ENCODE results near the gene ZNF628. TPM values are rescaled to one million over a fixed set of nuclear protein-coding genes. Genes with fewer than 3 reads are reported as not detected.

Gene ZNF628
- polyA plus RNA-seq, 1 experiment: 0.12 TPM

DNA sequence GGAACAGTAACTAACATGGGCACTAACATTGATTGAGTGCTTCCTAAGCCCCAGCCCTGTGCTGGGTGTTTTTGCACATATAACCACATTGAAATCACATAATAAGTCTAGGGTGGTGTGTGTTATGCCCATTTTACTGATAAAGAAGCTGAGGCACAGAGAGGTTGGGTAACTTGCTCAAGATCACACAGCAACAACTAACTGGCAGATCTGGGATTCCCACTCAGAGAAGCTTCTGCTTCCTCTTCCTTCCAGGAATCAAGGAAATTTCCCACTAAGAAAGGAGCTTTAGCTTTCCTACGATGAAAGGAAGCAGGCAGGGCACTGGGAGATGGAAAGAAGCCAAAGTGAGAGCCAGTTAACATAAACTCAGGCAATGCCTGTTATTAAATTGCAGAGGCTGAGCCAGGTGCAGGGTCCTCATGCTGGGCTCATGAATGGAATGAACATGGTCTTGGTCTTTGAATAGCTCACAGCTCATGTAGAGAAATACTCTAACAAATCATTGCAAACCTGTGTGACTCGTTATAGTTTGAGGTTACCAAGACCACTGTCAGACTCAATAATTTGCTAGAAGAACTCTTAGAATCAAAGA lies 21.9 kb downstream of the ZNF628 start:
- no peak for DNase-seq (ENCODE audit: low read depth, low spot score)
- CTCF ChIA-PET: interaction anchor here (1.1 to 8.4 kb wide), 3 partner anchors 9 to 45 kb away, joined by 3 to 69 read pairs (median 3); no protein-coding TSS in a partner anchor
- no peak for TF ChIP-seq CTCF (IDR thresholded peaks at IDR 0.05; ENCODE audit: low read depth, low read length)

DNA sequence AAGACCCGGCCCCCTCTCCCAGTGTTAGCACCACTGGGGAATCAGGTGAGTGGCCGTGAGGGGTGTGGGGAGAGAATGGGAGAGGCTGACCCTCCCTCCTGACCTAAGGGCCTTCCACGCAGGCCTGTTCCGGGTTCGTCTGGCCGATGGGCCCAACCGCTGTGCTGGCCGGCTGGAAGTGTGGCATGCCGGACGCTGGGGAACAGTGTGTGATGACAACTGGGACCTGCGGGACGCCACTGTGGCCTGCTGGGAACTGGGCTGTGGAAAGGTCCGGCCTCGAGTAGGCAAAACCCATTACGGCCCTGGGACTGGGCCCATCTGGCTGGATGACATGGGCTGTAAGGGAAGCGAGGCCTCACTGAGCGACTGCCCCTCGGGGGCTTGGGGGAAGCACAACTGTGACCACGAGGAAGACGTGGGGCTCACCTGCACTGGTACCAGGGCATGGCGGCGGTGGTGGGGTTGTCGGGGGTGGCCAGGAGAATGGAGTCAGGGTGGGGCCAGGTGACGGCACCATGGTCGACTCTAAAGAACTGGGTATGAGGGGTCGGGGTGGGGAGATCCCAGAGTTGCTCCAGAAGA lies 24.0 kb downstream of the ZNF628 start:
- Histone ChIP-seq H3K27me3 (ENCODE audit: control insufficient read depth, insufficient read depth, low read length) (no peaks in the 10 kb centered on the region), H3K27ac (ENCODE audit: low read depth, low read length) (no peak overlapping the region), H3K9me3 (ENCODE audit: control insufficient read depth, insufficient read depth, low read length) (peaks cover 7% of the 10 kb centered on the region; the same call in 1 of the 2 replicates), H3K4me3 (ENCODE audit: low read depth, low read length) (no peak overlapping the region)
- CTCF ChIA-PET: interaction anchor here (1.5 kb wide), 1 partner anchor 33 kb away, joined by 12 read pairs; no protein-coding TSS in a partner anchor
- TF ChIP-seq CTCF (IDR thresholded peaks at IDR 0.05; ENCODE audit: low read depth, low read length): no peak
- POLR2A ChIA-PET: interaction anchor here (1.1 kb wide), 1 partner anchor 15 kb away, joined by 3 read pairs; the partner anchor contains the start of gene NAT14
- DNase-seq (ENCODE audit: low read depth, low spot score): no peak

More for the DNA sequence above, 21.9 kb downstream of the ZNF628 start:
- no peak overlapping the region for H3K4me3 ChIP-seq (ENCODE audit: low read depth, low read length)
- H3K27ac ChIP-seq (ENCODE audit: low read depth, low read length): no peak overlapping the region
- POLR2A ChIA-PET: interaction anchor here (1.8 kb wide), 1 partner anchor 11 kb away, joined by 5 read pairs; no protein-coding TSS in a partner anchor
- no peaks in the 10 kb centered on the region for H3K27me3 ChIP-seq (ENCODE audit: control insufficient read depth, insufficient read depth, low read length)
- peaks cover 4% of the 10 kb centered on the region; the same call in 1 of the 2 replicates for H3K9me3 ChIP-seq (ENCODE audit: control insufficient read depth, insufficient read depth, low read length)

DNA sequence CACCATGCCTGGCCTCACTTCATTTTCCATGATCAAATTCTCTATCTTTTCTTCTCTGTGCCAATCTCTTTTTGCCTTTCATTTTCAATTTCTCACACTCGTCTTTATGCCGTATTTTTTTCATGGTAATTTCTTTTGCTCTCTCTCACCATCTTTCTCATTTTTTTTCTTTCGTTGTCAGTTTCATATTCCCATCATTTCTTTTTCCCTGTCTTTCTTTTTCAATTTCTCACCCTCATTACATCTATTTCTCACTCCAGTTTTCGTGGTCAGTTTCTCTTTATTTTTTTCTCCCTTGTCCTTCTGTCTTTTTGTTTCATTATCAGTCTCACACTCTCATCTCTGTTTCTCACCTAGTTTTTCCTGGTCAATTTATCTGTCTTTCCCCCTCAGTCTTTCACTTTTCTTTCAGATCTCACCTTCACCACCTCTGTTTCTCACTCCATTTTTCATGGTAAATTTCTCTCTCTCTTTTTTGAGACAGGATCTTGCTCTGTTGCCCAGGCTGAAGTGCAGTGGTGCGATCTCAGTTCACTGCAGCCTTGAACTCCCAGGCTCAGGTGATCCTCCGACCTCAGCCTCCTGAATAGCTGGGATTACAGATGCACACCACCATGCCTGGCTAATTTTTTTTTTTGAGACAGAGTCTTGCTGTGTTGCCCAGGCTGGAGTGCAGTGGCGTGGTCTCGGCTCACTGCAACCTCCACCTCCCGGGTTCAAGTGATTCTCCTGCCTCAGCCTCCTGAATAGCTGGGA lies 26.0 kb downstream of the ZNF628 start:
- POLR2A ChIA-PET: interaction anchor here (1.1 kb wide), 1 partner anchor 15 kb away, joined by 3 read pairs; no protein-coding TSS in a partner anchor
- Histone ChIP-seq H3K4me3 (ENCODE audit: low read depth, low read length) (no peak overlapping the region), H3K9me3 (ENCODE audit: control insufficient read depth, insufficient read depth, low read length) (peaks cover 7% of the 10 kb centered on the region; the same call in 1 of the 2 replicates), H3K27ac (ENCODE audit: low read depth, low read length) (no peak overlapping the region), H3K27me3 (ENCODE audit: control insufficient read depth, insufficient read depth, low read length) (no peaks in the 10 kb centered on the region)
- TF ChIP-seq CTCF (IDR thresholded peaks at IDR 0.05; ENCODE audit: low read depth, low read length): no peak
- DNase-seq (ENCODE audit: low read depth, low spot score): no peak
- CTCF ChIA-PET: interaction anchor here (0.7 kb wide), 1 partner anchor 35 kb away, joined by 4 read pairs; no protein-coding TSS in a partner anchor

DNA sequence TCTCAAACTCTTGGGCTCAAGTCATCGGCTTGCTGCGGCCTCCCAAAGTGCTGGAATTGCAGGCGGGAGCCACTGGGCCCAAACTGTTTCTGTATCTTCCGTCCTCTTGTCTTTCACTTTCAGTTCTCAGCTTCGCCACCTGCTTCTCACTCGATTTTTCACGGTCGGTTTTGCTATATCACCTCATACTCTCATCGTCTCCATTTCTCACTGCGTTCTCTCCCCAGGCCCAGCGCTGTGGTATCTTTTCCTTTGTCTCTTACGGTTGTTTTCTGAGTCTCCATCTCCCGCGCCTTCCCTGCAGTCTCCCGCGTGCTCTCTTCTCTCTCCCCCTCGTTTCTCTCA lies 26.7 kb downstream of the ZNF628 start:
- no peak for DNase-seq (ENCODE audit: low read depth, low spot score)
- TF ChIP-seq CTCF (IDR thresholded peaks at IDR 0.05; ENCODE audit: low read depth, low read length): no peak
- Histone ChIP-seq H3K27ac (ENCODE audit: low read depth, low read length) (no peak overlapping the region), H3K9me3 (ENCODE audit: control insufficient read depth, insufficient read depth, low read length) (peaks cover 7% of the 10 kb centered on the region; the same call in 1 of the 2 replicates), H3K27me3 (ENCODE audit: control insufficient read depth, insufficient read depth, low read length) (no peaks in the 10 kb centered on the region), H3K4me3 (ENCODE audit: low read depth, low read length) (no peak overlapping the region)
- CTCF ChIA-PET: interaction anchor here (0.6 to 2.9 kb wide), 16 partner anchors 10 to 362 kb away, joined by 3 to 144 read pairs (median 6); partner anchors contain the start of genes NAT14 and SSC5D
- POLR2A ChIA-PET: interaction anchor here (1.2 to 1.4 kb wide), 3 partner anchors 27 to 362 kb away, joined by 4 to 18 read pairs (median 7); partner anchors contain the start of genes UBE2S and ZNF628

Data from AG04450 (cell line).